Breast epithelium (tissue), 3 donors: ENCODE results near the gene ASCC2.

Source experiments
- CTCF ChIP-seq, 3 donors: fragments of 450-650 bp; IDR thresholded peaks; one replicate each; pipeline ENCODE4 v1.5.1; 2016 to 2017; ENCODE audit warnings: antibody characterized with exemption in 3 of 3, mild to moderate bottlenecking in 3 of 3, moderate library complexity in 3 of 3
- POLR2A ChIP-seq: fragments of 450-650 bp; IDR thresholded peaks from one replicate; pipeline ENCODE4 v1.6.1; 2016; ENCODE audit warnings: antibody characterized with exemption, mild to moderate bottlenecking, moderate library complexity
- POLR2AphosphoS5 ChIP-seq, 3 donors: sonication (generic); formaldehyde crosslinking; IDR thresholded peaks; one replicate each; pipeline ENCODE4 v1.6.1; 2017; ENCODE audit warnings: antibody characterized with exemption in 3 of 3

GRCh38 chr22:29842740-29843139 is 4.7 kb upstream of the ASCC2 start:
- TF ChIP-seq CTCF (IDR thresholded peaks at IDR 0.05) (no peak), POLR2A (no peak), POLR2AphosphoS5 (IDR thresholded peaks at IDR 0.05) (no peak)
